HG02870 (cell line): ENCODE measurements around the gene ASAP2.

ENCODE experiments used
- ATAC-seq: cut with Tn5 transposase; IDR thresholded peaks from one replicate; pipeline ENCODE4 v1.9.1; 2021; ENCODE audit warnings: mild to moderate bottlenecking, moderate library complexity; ENCODE audit not compliant: unreplicated experiment

ASAP2 gene

GRCh38 chr2:9230051-9230802, 23.6 kb downstream of the ASAP2 start:
- no peak for ATAC-seq

DNA sequence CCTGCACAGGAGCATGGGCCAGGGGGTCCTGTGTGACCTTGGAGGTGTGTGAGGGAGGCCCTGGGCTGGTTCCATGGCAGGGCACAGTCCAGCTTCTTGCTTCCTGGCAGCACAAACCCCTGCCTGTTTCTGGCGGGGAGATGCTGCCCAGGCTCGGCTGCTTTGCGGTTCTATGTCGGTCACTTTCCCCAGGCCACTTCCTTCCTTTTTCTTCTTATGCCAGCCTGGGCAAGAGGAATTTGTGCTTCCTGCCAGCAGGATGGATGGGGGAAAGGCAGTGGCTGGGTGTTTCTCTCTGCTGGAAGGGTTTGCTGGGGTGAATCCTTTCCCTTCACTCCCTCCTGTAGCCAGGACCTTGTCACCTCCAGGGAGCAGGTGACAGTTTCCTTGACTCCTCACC, 24.3 kb downstream of the ASAP2 start:
- ATAC-seq, result no peak

- no peak for ATAC-seq
Observed at GRCh38 chr2:9231291-9232165, 24.9 kb downstream of the ASAP2 start.

DNA sequence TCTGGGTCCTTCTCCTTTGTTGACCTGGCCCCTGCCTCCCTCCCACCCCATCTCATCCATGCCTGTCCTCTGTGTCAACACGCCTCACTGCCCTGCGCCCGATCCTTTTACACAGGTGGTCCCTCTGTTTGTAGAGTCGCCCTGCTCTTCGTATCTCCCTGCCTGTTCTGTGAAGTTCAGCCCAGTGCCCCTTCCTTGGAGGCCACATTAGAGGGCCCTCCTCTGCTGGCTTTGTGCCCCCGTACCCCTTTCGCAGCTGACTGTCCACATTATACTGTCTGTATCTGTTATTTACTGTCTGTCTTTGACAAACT, 25.5 kb downstream of the ASAP2 start:
- ATAC-seq, result no peak

GRCh38 chr2:9232886-9233285, 26.3 kb downstream of the ASAP2 start:
- no peak for ATAC-seq

DNA sequence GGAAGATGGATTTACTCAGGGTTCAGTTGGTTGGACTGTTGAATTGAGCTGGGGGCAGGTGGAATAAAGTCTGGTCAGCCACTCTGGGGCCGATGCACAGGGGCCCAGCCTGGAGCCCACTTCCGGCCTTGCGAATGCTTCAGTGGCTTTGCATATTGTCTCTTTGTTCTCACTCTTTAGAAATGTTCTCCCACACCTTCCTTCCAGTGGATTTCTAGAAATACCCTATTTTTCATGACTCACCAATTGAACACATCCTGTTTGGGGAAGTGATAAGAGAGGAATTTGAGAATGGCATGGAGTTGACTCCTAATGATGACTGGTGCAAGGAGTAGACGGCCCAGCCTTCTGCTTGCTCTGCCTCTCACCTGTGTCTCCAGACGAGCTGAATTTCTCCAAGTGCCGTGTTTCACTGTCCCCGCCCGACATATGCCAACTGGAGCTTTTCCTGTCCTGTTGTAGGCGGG, 28.1 kb downstream of the ASAP2 start:
- ATAC-seq, result no peak

- no peak for ATAC-seq
Observed at GRCh38 chr2:9235147-9236044, 28.8 kb downstream of the ASAP2 start.

DNA sequence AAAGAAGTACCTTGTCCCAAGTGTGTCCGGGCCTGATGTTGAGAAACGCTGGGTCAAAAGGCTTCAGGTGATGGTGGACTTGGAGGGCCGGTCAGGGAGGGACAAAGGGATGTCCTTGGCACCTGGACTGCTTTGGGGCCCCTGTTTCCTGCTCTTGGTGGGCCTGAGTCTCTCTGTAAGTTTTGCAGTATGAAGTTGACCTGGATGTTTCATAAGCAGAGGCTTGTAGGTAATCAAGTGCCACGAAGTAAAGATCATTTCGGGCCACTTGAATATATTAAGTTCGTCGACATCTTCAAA, 29.4 kb downstream of the ASAP2 start:
- no peak for ATAC-seq

DNA sequence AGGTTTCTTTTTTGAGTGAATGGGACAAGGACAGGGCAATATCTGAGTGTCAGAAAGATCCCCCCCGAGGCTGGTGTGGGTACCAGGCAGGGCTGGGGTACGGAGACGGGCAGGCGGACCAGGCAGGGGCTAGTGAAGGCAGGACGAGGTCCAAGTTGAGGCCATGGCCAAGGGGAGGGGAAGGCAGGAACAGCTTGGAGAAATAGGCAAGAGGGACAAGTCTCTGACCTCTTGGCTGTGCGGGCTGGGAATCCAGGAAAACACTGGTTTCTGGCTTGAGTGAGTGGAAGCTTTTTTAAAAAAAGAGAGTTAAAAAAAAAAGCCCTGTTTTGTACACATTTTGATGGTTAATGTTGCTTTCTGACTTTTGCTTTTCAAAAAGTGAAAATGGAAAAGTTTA, 30.3 kb downstream of the ASAP2 start:
- no peak for ATAC-seq

DNA sequence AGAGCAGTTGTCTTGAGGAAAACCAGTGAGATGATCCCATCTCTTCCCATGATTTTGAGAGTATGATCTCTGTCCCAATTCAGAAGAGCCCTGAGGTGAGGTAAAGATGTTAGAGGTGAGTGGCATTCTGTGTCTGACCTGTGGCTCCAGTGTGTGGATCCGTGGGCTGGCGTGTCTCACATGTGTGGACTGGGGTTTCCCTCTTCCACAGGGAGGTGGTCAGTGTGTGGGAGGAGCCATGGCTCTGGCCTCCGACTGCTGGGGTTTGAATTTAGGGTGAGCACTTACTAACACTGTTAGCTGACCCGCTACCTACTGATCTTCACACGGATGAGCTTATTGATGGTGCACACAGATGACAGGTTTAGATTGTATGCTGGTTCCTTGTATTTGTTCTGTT, 31.2 kb downstream of the ASAP2 start:
- no peak for ATAC-seq

- ATAC-seq, result no peak
Observed at GRCh38 chr2:9238591-9239326, 32.1 kb downstream of the ASAP2 start.

- no peak for ATAC-seq
Observed at GRCh38 chr2:9239616-9240015, 33.0 kb downstream of the ASAP2 start.

DNA sequence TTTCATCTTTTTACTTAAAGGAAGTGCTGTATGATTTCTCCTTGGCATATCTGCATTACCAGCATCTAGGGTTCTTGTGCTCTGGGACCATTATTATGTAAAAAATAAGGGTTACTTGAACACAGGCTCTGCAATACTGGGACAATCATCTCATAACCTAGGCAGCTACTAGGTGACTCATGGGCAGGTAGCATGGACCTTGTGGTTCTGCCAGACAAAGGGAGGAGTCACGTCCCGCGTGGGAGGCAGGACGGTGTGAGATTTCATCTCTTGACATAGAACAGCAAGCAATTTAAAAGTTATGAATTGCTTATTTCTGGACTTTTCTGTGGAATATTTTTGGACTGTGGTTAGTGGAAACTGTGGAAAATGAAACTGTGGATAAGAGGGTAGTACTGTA, 34.1 kb downstream of the ASAP2 start:
- no peak for ATAC-seq

DNA sequence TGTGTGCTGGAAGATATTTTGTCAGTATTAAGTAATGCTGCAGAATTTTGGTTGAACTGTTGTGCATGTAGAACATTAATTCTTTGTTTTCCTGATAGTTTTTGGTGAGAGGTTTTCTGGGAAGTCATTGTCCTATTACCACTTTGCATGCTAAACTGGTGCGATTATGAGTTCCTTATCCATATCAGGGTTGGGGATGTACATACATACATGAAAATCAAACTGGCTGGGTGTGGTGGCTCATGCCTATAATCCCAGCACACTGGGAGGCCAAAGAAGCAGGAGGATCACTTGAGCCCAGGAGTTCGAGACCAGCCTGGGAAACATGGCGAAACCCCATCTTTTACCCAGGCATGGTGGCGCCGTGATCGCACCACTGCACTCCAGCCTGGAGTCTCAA, 34.6 kb downstream of the ASAP2 start:
- no peak for ATAC-seq

DNA sequence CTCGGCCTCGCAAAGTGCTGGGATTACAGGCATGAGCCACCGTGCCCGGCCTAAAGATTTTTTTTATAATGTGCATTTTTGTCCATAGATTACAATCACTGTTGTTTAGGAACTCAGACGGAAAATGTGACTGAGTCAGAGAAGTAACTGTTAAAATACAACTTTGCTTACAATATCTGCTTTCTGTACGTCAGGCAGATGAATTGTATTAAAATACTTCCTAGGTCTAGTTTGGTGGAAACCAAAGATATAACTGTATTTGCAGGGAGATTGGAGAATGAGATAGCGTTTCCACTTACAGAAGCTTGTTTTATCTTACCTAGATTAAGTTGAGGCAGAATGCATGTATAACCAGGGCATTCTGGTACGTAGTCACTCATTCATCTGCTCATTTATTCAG, 36.7 kb downstream of the ASAP2 start:
- ATAC-seq, result no peak

GRCh38 chr2:9244985-9245544, 38.5 kb downstream of the ASAP2 start:
- ATAC-seq, result no peak

- ATAC-seq, result no peak
Observed at GRCh38 chr2:9247177-9247576, 40.6 kb downstream of the ASAP2 start.

GRCh38 chr2:9247786-9248185, 41.2 kb downstream of the ASAP2 start:
- no peak for ATAC-seq

GRCh38 chr2:9248363-9248762, 41.8 kb downstream of the ASAP2 start:
- ATAC-seq, result no peak

- ATAC-seq, result no peak
Observed at GRCh38 chr2:9249020-9249800, 42.6 kb downstream of the ASAP2 start.
